Mesenchymal stem cell (in vitro differentiated cells and primary cell): ENCODE measurements around the gene CDC42SE2.

Experiments used
- DNase-seq: peaks from one replicate; pipeline ENCODE4 v3.0.0-alpha.2; 2013
- H2AFZ ChIP-seq: one replicate; pipeline ENCODE4 v1.6.1; 2013; ENCODE audit warnings: low read depth, mild to moderate bottlenecking, control low read depth, inconsistent platforms, low read length, moderate library complexity
- H2AK5ac ChIP-seq: 2 replicates; pipeline ENCODE4 v1.6.1; 2013; ENCODE audit warnings: low read length, moderate library complexity, mild to moderate bottlenecking, inconsistent platforms; ENCODE audit not compliant: severe bottlenecking
- H2BK120ac ChIP-seq: one replicate; pipeline ENCODE4 v1.6.1; 2013; ENCODE audit warnings: low read depth, mild to moderate bottlenecking, inconsistent platforms, low read length, moderate library complexity
- H2BK12ac ChIP-seq, 2 experiments: one replicate each; pipeline ENCODE4 v1.6.1; 2013; ENCODE audit warnings: inconsistent platforms in 2 of 2, low read length in 2 of 2, mild to moderate bottlenecking in 2 of 2, moderate library complexity in 2 of 2, control low read depth in 1 of 2
- H2BK15ac ChIP-seq: one replicate; pipeline ENCODE4 v1.6.1; 2013; ENCODE audit warnings: mild to moderate bottlenecking, low read depth, inconsistent platforms; ENCODE audit not compliant: poor library complexity, severe bottlenecking
- H2BK5ac ChIP-seq: 2 replicates; pipeline ENCODE4 v1.6.1; 2013; ENCODE audit warnings: low read depth, mild to moderate bottlenecking, low read length, control low read depth, inconsistent platforms; ENCODE audit not compliant: poor library complexity, severe bottlenecking
- H3K14ac ChIP-seq, 2 experiments: one replicate each; pipeline ENCODE4 v1.6.1; 2013; ENCODE audit warnings: inconsistent platforms in 2 of 2, low read length in 2 of 2, control low read depth in 1 of 2, mild to moderate bottlenecking in 1 of 2, moderate library complexity in 1 of 2
- H3K18ac ChIP-seq, 2 experiments: one replicate each; pipeline ENCODE4 v1.6.1; 2013; ENCODE audit warnings: inconsistent platforms in 2 of 2, low read length in 2 of 2, control low read depth in 1 of 2, low read depth in 1 of 2, mild to moderate bottlenecking in 1 of 2
- H3K23ac ChIP-seq, 2 experiments: one replicate each; pipeline ENCODE4 v1.6.1; 2013; ENCODE audit warnings: inconsistent platforms in 2 of 2, low read length in 2 of 2, mild to moderate bottlenecking in 2 of 2, moderate library complexity in 2 of 2, control low read depth in 1 of 2
- H3K27ac ChIP-seq: 2 replicates; pipeline ENCODE4 v1.5.1; 2013; ENCODE audit warnings: mild to moderate bottlenecking, moderate library complexity, low read length, control low read depth, inconsistent platforms; ENCODE audit not compliant: poor library complexity, severe bottlenecking
- H3K27me3 ChIP-seq, 2 experiments: 2 replicates each; pipeline versions ENCODE4 v1.6.1 to v1.7.0; 2013; ENCODE audit warnings: low read length in 2 of 2, mild to moderate bottlenecking in 2 of 2, moderate library complexity in 2 of 2, control low read depth in 1 of 2, inconsistent platforms in 1 of 2; ENCODE audit not compliant: control insufficient read depth in 1 of 2, insufficient read depth in 1 of 2
- H3K36me3 ChIP-seq, 2 experiments: 2 replicates each; pipeline versions ENCODE4 v1.6.1 to v1.7.0; 2013; ENCODE audit warnings: low read length in 2 of 2, control low read depth in 1 of 2, inconsistent platforms in 1 of 2, low read depth in 1 of 2, mild to moderate bottlenecking in 1 of 2; ENCODE audit not compliant: insufficient read depth in 2 of 2, control insufficient read depth in 1 of 2
- H3K4ac ChIP-seq, 2 experiments: one replicate each; pipeline ENCODE4 v1.6.1; 2013; ENCODE audit warnings: inconsistent platforms in 2 of 2, low read length in 2 of 2, mild to moderate bottlenecking in 2 of 2, moderate library complexity in 2 of 2, control low read depth in 1 of 2, low read depth in 1 of 2
- H3K4me1 ChIP-seq: 2 replicates; pipeline ENCODE4 v1.6.1; 2013; ENCODE audit warnings: low read depth, low read length, control low read depth; ENCODE audit not compliant: control insufficient read depth, insufficient read depth
- H3K4me2 ChIP-seq: 2 replicates; pipeline ENCODE4 v1.6.1; 2013; ENCODE audit warnings: low read length, mild to moderate bottlenecking, inconsistent platforms; ENCODE audit not compliant: poor library complexity, severe bottlenecking
- H3K4me3 ChIP-seq, 2 experiments: 2 replicates each; pipeline versions ENCODE4 v1.5.1 to v1.7.0; 2013; ENCODE audit warnings: low read length in 2 of 2, mild to moderate bottlenecking in 2 of 2, control low read depth in 1 of 2, low read depth in 1 of 2; ENCODE audit not compliant: insufficient read depth in 1 of 2
- H3K79me1 ChIP-seq: replicated peaks from 2 replicates; pipeline ENCODE4 v1.6.1; 2013; ENCODE audit warnings: mild to moderate bottlenecking, control low read depth, low read length, inconsistent platforms; ENCODE audit not compliant: poor library complexity, severe bottlenecking
- H3K9ac ChIP-seq: 2 replicates; pipeline ENCODE4 v1.7.0; 2013; ENCODE audit warnings: mild to moderate bottlenecking, low read length, moderate library complexity
- H3K9me3 ChIP-seq: 2 replicates; pipeline ENCODE4 v1.7.0; 2013; ENCODE audit warnings: mild to moderate bottlenecking, low read length; ENCODE audit not compliant: control insufficient read depth
- H4K8ac ChIP-seq: one replicate; pipeline ENCODE4 v1.6.1; 2013; ENCODE audit warnings: inconsistent platforms, mild to moderate bottlenecking, low read length, moderate library complexity
- H4K91ac ChIP-seq: one replicate; pipeline ENCODE4 v1.6.1; 2013; ENCODE audit warnings: mild to moderate bottlenecking, low read length, inconsistent platforms
- WGBS: methylation state at CpG from one replicate; pipeline ENCODE4 v1.1.7; 2013; ENCODE audit warnings: mixed read lengths; 5-methylcytosine and 5-hydroxymethylcytosine counted together

The CDC42SE2 gene

GRCh38 chr5:131261483-131261882 lies 2.4 kb upstream of the CDC42SE2 start:
- H3K18ac ChIP-seq: peak overlapping the region in 1 of 2 experiments; percentile 0
- H3K4me2 ChIP-seq: no peak overlapping the region
- no peak overlapping the region for H4K91ac ChIP-seq
- no peak overlapping the region for H2AK5ac ChIP-seq
- no peak overlapping the region for H2BK120ac ChIP-seq
- no peak overlapping the region for H2BK5ac ChIP-seq
- no peak overlapping the region for H3K4me3 ChIP-seq
- no peak overlapping the region for H2BK12ac ChIP-seq
- no peak overlapping the region for H2AFZ ChIP-seq
- no peak overlapping the region for H3K23ac ChIP-seq
- peaks cover 4% of the 10 kb centered on the region for H3K4me1 ChIP-seq
- no peak overlapping the region for H3K27ac ChIP-seq
- no peaks in the 10 kb centered on the region for H3K9me3 ChIP-seq
- no peak overlapping the region for H3K14ac ChIP-seq
- WGBS: 100% methylated on average over 6 of the region's 6 CpGs
- DNase-seq: no peak
- H3K27me3 ChIP-seq: no peaks in the 10 kb centered on the region
- H3K79me1 ChIP-seq: peaks cover 4% of the 10 kb centered on the region
- H3K9ac ChIP-seq: no peak overlapping the region
- H2BK15ac ChIP-seq: no peak overlapping the region
- H4K8ac ChIP-seq: no peak overlapping the region
- no peak overlapping the region for H3K4ac ChIP-seq
- H3K36me3 ChIP-seq: no peaks in the 10 kb centered on the region

- no peak overlapping the region for H3K4ac ChIP-seq
Observed at GRCh38 chr5:131262953-131263541, 806 bp upstream of the CDC42SE2 start.

GRCh38 chr5:131264451-131265099 lies 722 bp downstream of the CDC42SE2 start:
- Histone ChIP-seq H2AFZ (peak overlapping the region; percentile 95), H3K14ac (peak overlapping the region; percentile 92 to 99), H3K79me1 (peaks cover 4% of the 10 kb centered on the region), H3K4me3 (peak overlapping the region; percentile 96 to 97), H3K36me3 (no peaks in the 10 kb centered on the region), H3K27me3 (no peaks in the 10 kb centered on the region), H2BK12ac (peak overlapping the region in 1 of 2 experiments; percentile 77), H4K8ac (peak overlapping the region; percentile 91), H3K27ac (peak overlapping the region; percentile 52), H3K9ac (peak overlapping the region; percentile 93), H2BK120ac (peak overlapping the region; percentile 92), H2BK15ac (no peak overlapping the region), H3K4me2 (peak overlapping the region; percentile 66), H4K91ac (peak overlapping the region; percentile 97), H3K4me1 (peaks cover 3% of the 10 kb centered on the region), H2AK5ac (no peak overlapping the region), H3K4ac (peak overlapping the region; percentile 93 to 97), H2BK5ac (peak overlapping the region; percentile 89), H3K18ac (peak overlapping the region; percentile 96), H3K9me3 (no peaks in the 10 kb centered on the region), H3K23ac (peak overlapping the region in 1 of 2 experiments; percentile 37)
- WGBS: under 1% methylated on average over 25 of the region's 34 CpGs
- DNase-seq: peak; percentile 46

More at GRCh38 chr5:131262953-131263541, 806 bp upstream of the CDC42SE2 start:
- Histone ChIP-seq H3K27ac (no peak overlapping the region), H2BK5ac (no peak overlapping the region), H3K4me3 (peak overlapping the region; percentile 96 to 97), H3K4me1 (peaks cover 5% of the 10 kb centered on the region), H3K14ac (no peak overlapping the region), H4K8ac (no peak overlapping the region), H3K9me3 (no peaks in the 10 kb centered on the region), H3K36me3 (no peaks in the 10 kb centered on the region), H2BK12ac (no peak overlapping the region), H2BK120ac (peak overlapping the region; percentile 69), H2AFZ (no peak overlapping the region), H3K79me1 (peaks cover 4% of the 10 kb centered on the region), H3K9ac (peak overlapping the region; percentile 87), H3K27me3 (no peaks in the 10 kb centered on the region), H4K91ac (no peak overlapping the region), H2BK15ac (no peak overlapping the region), H2AK5ac (no peak overlapping the region), H3K4me2 (peak overlapping the region; percentile 38), H3K23ac (no peak overlapping the region), H3K18ac (no peak overlapping the region)
- WGBS: 23% methylated on average over 6 of the region's 10 CpGs
- no peak for DNase-seq

- Histone ChIP-seq H3K9me3 (no peaks in the 10 kb centered on the region), H3K4me2 (peak overlapping the region; percentile 39), H3K79me1 (peaks cover 4% of the 10 kb centered on the region), H3K23ac (no peak overlapping the region), H2AFZ (no peak overlapping the region), H3K27ac (no peak overlapping the region), H3K9ac (peak overlapping the region; percentile 93), H2BK15ac (no peak overlapping the region), H3K27me3 (no peaks in the 10 kb centered on the region), H3K4me1 (peaks cover 3% of the 10 kb centered on the region), H2BK5ac (no peak overlapping the region), H2BK12ac (no peak overlapping the region), H3K4me3 (peak overlapping the region in 1 of 2 experiments; percentile 96), H3K4ac (no peak overlapping the region), H4K8ac (no peak overlapping the region), H4K91ac (no peak overlapping the region), H2AK5ac (no peak overlapping the region), H3K14ac (no peak overlapping the region), H2BK120ac (no peak overlapping the region), H3K18ac (no peak overlapping the region), H3K36me3 (no peaks in the 10 kb centered on the region)
- 35% methylated on average over 2 of the region's 2 CpGs for WGBS
- DNase-seq: peak; percentile 59
Observed at GRCh38 chr5:131265311-131265803, 1.5 kb downstream of the CDC42SE2 start.
